H1 (cell line): ENCODE measurements around the gene NEFH. TPM values are rescaled to one million over a fixed set of nuclear protein-coding genes. Genes with fewer than 3 reads are reported as not detected.

Source experiments
- CTCF ChIA-PET: fragments of 300-600 bp; sonication (Branson Sonifier 250); formaldehyde crosslinking; loops from one replicate; lab custom pipeline; 2021; ENCODE audit not compliant: partially characterized antibody; lab: Charles Lee
- POLR2A ChIA-PET: fragments of 300-600 bp; sonication (Branson Sonifier 250); formaldehyde crosslinking; loops from one replicate; lab custom pipeline; 2021; ENCODE audit warnings: inconsistent platforms; ENCODE audit not compliant: partially characterized antibody; lab: Charles Lee
- DNase-seq, 2 experiments: peaks; one replicate each; pipeline versions ENCODE4 v3.0.0 to v3.0.0-alpha.2; 2010 to 2022; ENCODE audit warnings: low spot score in 2 of 2, low read depth in 1 of 2, mixed read lengths in 1 of 2
- FAIRE-seq: peaks from 2 replicates; lab custom pipeline; 2011; peaks lifted over from hg19 to GRCh38; lab: Jason Lieb, UNC
- H2AFZ ChIP-seq: 2 replicates; pipeline ENCODE4 v1.8.1; 2012; ENCODE audit warnings: low read length, inconsistent platforms
- H2AK5ac ChIP-seq: 2 replicates; pipeline ENCODE4 v1.6.1; 2013; ENCODE audit warnings: low read depth, low read length
- H2BK120ac ChIP-seq: replicated peaks from 2 replicates; pipeline ENCODE3; 2013; ENCODE audit warnings: low read depth, low read length, inconsistent platforms
- H2BK12ac ChIP-seq: 2 replicates; pipeline ENCODE4 v1.6.1; 2013; ENCODE audit warnings: low read depth, low read length
- H2BK15ac ChIP-seq: 2 replicates; pipeline ENCODE4 v1.6.1; 2013; ENCODE audit warnings: low read length
- H2BK20ac ChIP-seq: 2 replicates; pipeline ENCODE4 v1.6.1; 2013; ENCODE audit warnings: low read length
- H2BK5ac ChIP-seq: 2 replicates; pipeline ENCODE4 v1.6.1; 2013; ENCODE audit warnings: low read depth, low read length
- H3K14ac ChIP-seq: 2 replicates; pipeline ENCODE4 v1.6.1; 2013; ENCODE audit warnings: inconsistent platforms; ENCODE audit not compliant: insufficient read length
- H3K18ac ChIP-seq: 2 replicates; pipeline ENCODE4 v1.6.1; 2013; ENCODE audit warnings: low read length; ENCODE audit errors: extremely low read depth
- H3K23ac ChIP-seq: 2 replicates; pipeline ENCODE4 v1.6.1; 2013; ENCODE audit warnings: inconsistent platforms; ENCODE audit not compliant: insufficient read length
- H3K23me2 ChIP-seq: 2 replicates; pipeline ENCODE4 v1.6.1; 2013; ENCODE audit warnings: low read depth, low read length
- H3K27ac ChIP-seq: 2 replicates; pipeline ENCODE4 v1.6.1; 2011; ENCODE audit warnings: low read depth, low read length, inconsistent platforms
- H3K27me3 ChIP-seq, 4 experiments: replicated peaks in 1 of 4; 1 replicate in 1 of 4; 2 replicates in 3 of 4; pipeline versions ENCODE4 v1.6.1 to v1.8.1; 2011 to 2013; ENCODE audit warnings: low read length in 3 of 4, mild to moderate bottlenecking in 3 of 4, inconsistent platforms in 2 of 4, mixed read lengths in 2 of 4, moderate library complexity in 1 of 4; ENCODE audit not compliant: control insufficient read depth in 3 of 4, insufficient read depth in 3 of 4; ENCODE audit errors: extremely low read depth in 1 of 4
- H3K36me3 ChIP-seq, 4 experiments: 2 replicates each; pipeline versions ENCODE4 v1.6.1 to v1.8.1; 2011 to 2013; ENCODE audit warnings: mild to moderate bottlenecking in 4 of 4, low read length in 3 of 4, moderate library complexity in 2 of 4, control low read depth in 1 of 4, inconsistent platforms in 1 of 4; ENCODE audit not compliant: insufficient read depth in 4 of 4, control insufficient read depth in 2 of 4
- H3K4ac ChIP-seq: replicated peaks from 2 replicates; pipeline ENCODE3; 2013; ENCODE audit warnings: low read length, low read depth, mixed read lengths, inconsistent platforms; ENCODE audit not compliant: insufficient read length
- H3K4me1 ChIP-seq, 4 experiments: replicated peaks in 1 of 4; 1 replicate in 1 of 4; 2 replicates in 3 of 4; pipeline versions ENCODE4 v1.6.1 to v1.8.1; 2011 to 2013; ENCODE audit warnings: low read length in 3 of 4, inconsistent platforms in 2 of 4, mixed read lengths in 1 of 4; ENCODE audit not compliant: insufficient read depth in 4 of 4, control insufficient read depth in 3 of 4
- H3K4me2 ChIP-seq, 2 experiments: 2 replicates each; pipeline versions ENCODE4 v1.6.1 to v1.8.1; 2011 to 2013; ENCODE audit warnings: low read depth in 2 of 2, low read length in 2 of 2, control low read depth in 1 of 2, inconsistent platforms in 1 of 2, mild to moderate bottlenecking in 1 of 2; ENCODE audit not compliant: insufficient read depth in 1 of 2
- H3K4me3 ChIP-seq, 4 experiments: fragments of 200-600, 300-600 bp in 1 of 4; sonication (generic), shearing (Covaris generic), sonication (Bioruptor Twin) in 1 of 4; 2 replicates each; pipeline versions ENCODE4 v1.5.1 to v1.8.1; 2011 to 2016; ENCODE audit warnings: low read length in 4 of 4, low read depth in 3 of 4, control low read depth in 2 of 4, inconsistent platforms in 2 of 4, mild to moderate bottlenecking in 2 of 4, mixed read lengths in 1 of 4, moderate library complexity in 1 of 4; ENCODE audit not compliant: insufficient read depth in 2 of 4; ENCODE audit errors: extremely low read depth in 1 of 4
- H3K56ac ChIP-seq: replicated peaks from 2 replicates; pipeline ENCODE3; 2013; ENCODE audit warnings: low read depth, mild to moderate bottlenecking, mixed read lengths, low read length, inconsistent platforms; ENCODE audit not compliant: insufficient read length
- H3K79me1 ChIP-seq: 2 replicates; pipeline ENCODE4 v1.6.1; 2013; ENCODE audit warnings: low read depth, low read length, control low read depth
- H3K79me2 ChIP-seq, 2 experiments: 2 replicates each; pipeline versions ENCODE4 v1.6.1 to v1.8.1; 2012 to 2013; ENCODE audit warnings: low read length in 2 of 2, mild to moderate bottlenecking in 2 of 2, inconsistent platforms in 1 of 2; ENCODE audit not compliant: insufficient read depth in 2 of 2, control insufficient read depth in 1 of 2
- H3K9ac ChIP-seq, 4 experiments: replicated peaks in 1 of 4; 1 replicate in 1 of 4; 2 replicates in 3 of 4; pipeline versions ENCODE4 v1.6.1 to v1.8.1; 2011 to 2013; ENCODE audit warnings: low read depth in 3 of 4, low read length in 3 of 4, control low read depth in 2 of 4, mild to moderate bottlenecking in 2 of 4, moderate library complexity in 2 of 4, inconsistent platforms in 1 of 4; ENCODE audit errors: extremely low read depth in 1 of 4
- H3K9me3 ChIP-seq, 2 experiments: 2 replicates each; pipeline versions ENCODE4 v1.6.1 to v1.8.1; 2012 to 2013; ENCODE audit warnings: mild to moderate bottlenecking in 2 of 2, moderate library complexity in 2 of 2, control low read depth in 1 of 2, inconsistent platforms in 1 of 2, low read depth in 1 of 2, low read length in 1 of 2, mixed read lengths in 1 of 2; ENCODE audit not compliant: insufficient read depth in 2 of 2
- H4K20me1 ChIP-seq, 2 experiments: replicated peaks in 1 of 2; 2 replicates each; pipeline versions ENCODE3 to v1.8.1; 2011 to 2013; ENCODE audit warnings: inconsistent platforms in 2 of 2, low read length in 2 of 2, mild to moderate bottlenecking in 1 of 2; ENCODE audit not compliant: insufficient read depth in 2 of 2, control insufficient read depth in 1 of 2
- H4K5ac ChIP-seq: 2 replicates; pipeline ENCODE4 v1.6.1; 2013; ENCODE audit warnings: low read length, low read depth, mixed read lengths, inconsistent platforms; ENCODE audit not compliant: insufficient read length
- H4K8ac ChIP-seq: 2 replicates; pipeline ENCODE4 v1.8.0; 2013; ENCODE audit warnings: mild to moderate bottlenecking, moderate library complexity, low read length, inconsistent platforms; ENCODE audit not compliant: insufficient read depth; ENCODE audit errors: extremely low read depth
- H4K91ac ChIP-seq: replicated peaks from 2 replicates; pipeline ENCODE3; 2013; ENCODE audit warnings: low read length, mixed read lengths, inconsistent platforms; ENCODE audit not compliant: insufficient read length
- CREB1 ChIP-seq: IDR thresholded peaks from 2 replicates; pipeline ENCODE4 v1.6.1; 2012; ENCODE audit warnings: inconsistent platforms
- E2F6 ChIP-seq: IDR thresholded peaks from 2 replicates; pipeline ENCODE4 v1.6.1; 2012; ENCODE audit warnings: inconsistent platforms
- HDAC2 ChIP-seq, 2 experiments: fragments of 300-600 bp in 1 of 2; sonication (generic) in 1 of 2; IDR thresholded peaks; 2 replicates each; pipeline ENCODE4 v1.6.1; 2011 to 2012; ENCODE audit warnings: low read depth in 2 of 2, low read length in 2 of 2, mild to moderate bottlenecking in 2 of 2, moderate library complexity in 2 of 2, borderline replicate concordance in 1 of 2, inconsistent platforms in 1 of 2
- JUND ChIP-seq: IDR thresholded peaks from 2 replicates; pipeline ENCODE4 v1.6.1; 2011; ENCODE audit warnings: mild to moderate bottlenecking, improper control_type of control experiment, low read length
- KDM4A ChIP-seq: IDR thresholded peaks from one replicate; pipeline ENCODE4 v1.7.1; 2012; ENCODE audit warnings: low read depth, mild to moderate bottlenecking, moderate library complexity, low read length, inconsistent platforms; ENCODE audit not compliant: severe bottlenecking
- POLR2AphosphoS5 ChIP-seq: IDR thresholded peaks from 2 replicates; pipeline ENCODE4 v1.6.1; 2011; ENCODE audit warnings: low read depth, low read length
- SP1 ChIP-seq: IDR thresholded peaks from 2 replicates; pipeline ENCODE4 v1.6.1; 2011; ENCODE audit warnings: low read depth, low read length
- TAF1 ChIP-seq: IDR thresholded peaks from 2 replicates; pipeline ENCODE4 v1.6.1; 2011; ENCODE audit warnings: mild to moderate bottlenecking, low read depth, low read length
- TAF7 ChIP-seq: optimal IDR thresholded peaks from 2 replicates; pipeline ENCODE3; 2011; ENCODE audit warnings: low read depth, mild to moderate bottlenecking, inconsistent platforms, low read length, moderate library complexity, borderline replicate concordance
- WGBS, 2 experiments: shearing (Covaris generic) in 1 of 2; methylation state at CpG; one replicate each; pipeline versions ENCODE4 v1.1.6 to v1.1.7; 2013 to 2015; ENCODE audit warnings: low lambda C conversion rate in 2 of 2, mixed read lengths in 2 of 2, inconsistent platforms in 1 of 2, low coverage in 1 of 2, missing lambda C conversion rate in 1 of 2; ENCODE audit not compliant: insufficient replicate concordance in 2 of 2, insufficient coverage in 1 of 2, insufficient read length in 1 of 2; ENCODE audit errors: extremely low coverage in 1 of 2, missing lambda C conversion rate in 1 of 2; 5-methylcytosine and 5-hydroxymethylcytosine counted together
- polyA plus RNA-seq, 7 experiments: library from polyadenylated mRNA; depleted of rRNA in 3 of 7; stranded (reverse) in 5 of 7; unstranded in 2 of 7; fragments of >200 nt in 5 of 7; fragments of 200-250 nt in 2 of 7; gene quantifications; 1 replicate in 5 of 7; 2 replicates in 1 of 7; 4 replicates in 1 of 7; pipeline versions ENCODE4 v1.2.1 to v1.2.3, GENCODE V29; 2011 to 2013; ENCODE audit warnings: missing spikeins in 2 of 7, mixed read lengths in 2 of 7
- total RNA-seq: library from RNA; stranded (reverse); fragmentation: NEBNext Ultra II Directional; extraction: Animal tissue kit (Norgen Biotek cat#: 25700); gene quantifications from 2 replicates; pipeline ENCODE4 v1.2.1, GENCODE V29; 2021

Gene NEFH
- total and polyA plus RNA-seq, 2 of the 8 experiments (the other 6 are each of a cell fraction or from before 2014, with no cell fraction given), result 0.57 to 2.3 TPM

DNA sequence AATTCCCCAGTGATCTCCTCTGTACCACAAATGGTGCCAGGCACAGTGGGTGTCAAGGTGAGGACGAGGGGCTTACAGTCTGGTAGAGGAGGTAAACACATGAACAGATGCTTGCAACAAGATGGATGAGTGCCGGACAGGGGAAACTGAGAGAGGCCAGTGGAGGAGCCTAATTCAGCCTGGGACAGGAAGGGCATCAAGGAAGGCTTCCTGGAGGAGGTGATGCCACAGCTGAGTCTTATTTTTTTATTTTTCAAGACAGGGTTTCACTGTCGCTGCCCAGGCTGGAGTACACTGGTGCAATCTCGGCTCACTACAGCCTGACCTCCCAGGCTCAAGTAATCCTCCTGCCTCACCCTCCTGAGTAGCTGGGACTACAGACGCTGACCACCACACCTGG is 18.8 kb upstream of the NEFH start:
- Histone ChIP-seq H3K4me1 (peaks cover 0 to 4% (median 0%) of the 10 kb centered on the region in 4 experiments; a peak in 2 of 7 replicates), H2BK20ac (no peak overlapping the region)
- no peak for FAIRE-seq

More for the DNA sequence above, 18.8 kb upstream of the NEFH start:
- H2BK120ac ChIP-seq, result no peak overlapping the region
- no peak overlapping the region for H4K91ac ChIP-seq
- no peak overlapping the region for H3K9ac ChIP-seq
- no peak for TF ChIP-seq E2F6
- TF ChIP-seq POLR2AphosphoS5, result no peak
- no peak for TF ChIP-seq HDAC2 (IDR thresholded peaks at IDR 0.05; ENCODE audit: borderline replicate concordance in 1 of 2, low read depth in 2 of 2, low read length in 2 of 2)
- no peak for TF ChIP-seq KDM4A
- no peak for TF ChIP-seq TAF1
- no peak for TF ChIP-seq JUND
- TF ChIP-seq TAF7, result no peak
- no peak for TF ChIP-seq SP1
- no peak for TF ChIP-seq CREB1
- no peak overlapping the region for H3K27ac ChIP-seq
- no peak overlapping the region for H3K14ac ChIP-seq
- no peak overlapping the region for H3K23ac ChIP-seq
- no peak overlapping the region for H3K4me3 ChIP-seq
- no peak overlapping the region for H4K5ac ChIP-seq
- no peaks in the 10 kb centered on the region for H3K9me3 ChIP-seq
- no peak for DNase-seq
- no peaks in the 10 kb centered on the region for H3K36me3 ChIP-seq
- no peaks in the 10 kb centered on the region for H4K20me1 ChIP-seq
- no peak overlapping the region for H3K18ac ChIP-seq
- no peaks in the 10 kb centered on the region for H3K79me1 ChIP-seq
- no peak overlapping the region for H2BK15ac ChIP-seq
- CTCF ChIA-PET, result interaction anchor here (0.7 to 7.0 kb wide), 4 partner anchors 10 to 1534 kb away, joined by 3 to 39 read pairs (median 4); partner anchors contain the start of gene RFPL1
- H2BK5ac ChIP-seq, result no peak overlapping the region
- H2AFZ ChIP-seq, result no peak overlapping the region
- H2BK12ac ChIP-seq, result no peak overlapping the region
- H3K4me2 ChIP-seq, result no peak overlapping the region
- POLR2A ChIA-PET, result no interaction called here
- H3K79me2 ChIP-seq, result no peaks in the 10 kb centered on the region
- H3K23me2 ChIP-seq, result no peaks in the 10 kb centered on the region
- H3K56ac ChIP-seq, result no peak overlapping the region
- no peak overlapping the region for H3K4ac ChIP-seq
- H3K27me3 ChIP-seq, result no peaks in the 10 kb centered on the region
- 90% methylated on average over 5 of the region's 5 CpGs; no CpG with 5 or more reads in 1 of the 2 experiments for WGBS, 2 experiments
- H4K8ac ChIP-seq, result no peak overlapping the region
- no peak overlapping the region for H2AK5ac ChIP-seq
